ENCODE measurements around the gene LRRC49.

GRCh38 chr15:70964058-70964457 lies 71.4 kb downstream of the LRRC49 start:
- TF ChIP-seq, protein P1, sequence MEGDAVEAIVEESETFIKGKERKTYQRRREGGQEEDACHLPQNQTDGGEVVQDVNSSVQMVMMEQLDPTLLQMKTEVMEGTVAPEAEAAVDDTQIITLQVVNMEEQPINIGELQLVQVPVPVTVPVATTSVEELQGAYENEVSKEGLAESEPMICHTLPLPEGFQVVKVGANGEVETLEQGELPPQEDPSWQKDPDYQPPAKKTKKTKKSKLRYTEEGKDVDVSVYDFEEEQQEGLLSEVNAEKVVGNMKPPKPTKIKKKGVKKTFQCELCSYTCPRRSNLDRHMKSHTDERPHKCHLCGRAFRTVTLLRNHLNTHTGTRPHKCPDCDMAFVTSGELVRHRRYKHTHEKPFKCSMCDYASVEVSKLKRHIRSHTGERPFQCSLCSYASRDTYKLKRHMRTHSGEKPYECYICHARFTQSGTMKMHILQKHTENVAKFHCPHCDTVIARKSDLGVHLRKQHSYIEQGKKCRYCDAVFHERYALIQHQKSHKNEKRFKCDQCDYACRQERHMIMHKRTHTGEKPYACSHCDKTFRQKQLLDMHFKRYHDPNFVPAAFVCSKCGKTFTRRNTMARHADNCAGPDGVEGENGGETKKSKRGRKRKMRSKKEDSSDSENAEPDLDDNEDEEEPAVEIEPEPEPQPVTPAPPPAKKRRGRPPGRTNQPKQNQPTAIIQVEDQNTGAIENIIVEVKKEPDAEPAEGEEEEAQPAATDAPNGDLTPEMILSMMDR (conservative IDR thresholded peaks at IDR 0.05; ENCODE audit: low read length): no peak
- TF ChIP-seq EZH2phosphoT487 (IDR thresholded peaks at IDR 0.05; ENCODE audit: borderline replicate concordance, low read depth, low read length): no peak
